ENCODE data around the gene SYDE1.

Gene SYDE1

DNA sequence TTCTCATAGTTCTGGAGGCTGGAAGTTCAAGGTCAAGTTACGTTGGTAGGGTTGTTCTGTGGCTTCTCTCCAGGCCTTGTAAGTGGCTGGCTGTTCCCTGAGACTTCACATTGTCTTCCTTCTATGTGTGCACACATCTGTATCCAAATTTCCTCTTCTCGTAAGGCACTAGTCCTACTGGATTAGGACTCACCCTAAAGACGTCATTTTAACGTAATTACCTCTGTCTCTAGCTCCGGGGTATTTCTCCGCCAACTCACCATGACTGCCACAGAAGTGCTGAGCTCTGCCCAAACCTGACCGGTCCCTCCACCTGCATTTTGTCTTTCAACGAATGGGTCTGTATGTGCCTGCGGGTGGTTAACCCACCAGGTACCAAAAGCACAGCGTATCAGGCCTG is 8.7 kb upstream of the SYDE1 start:
- ChIA-PET CTCF (interaction anchor here (1.0 to 1.1 kb wide), 2 partner anchors 56 to 60 kb away, joined by 3 to 4 read pairs; no protein-coding TSS in a partner anchor), POLR2A (no interaction called here)
- TF ChIP-seq CTCF (IDR thresholded peaks at IDR 0.05; ENCODE audit: insufficient read depth, low read length, missing control alignments), result no peak
- no peak for DNase-seq (ENCODE audit: low read depth, low spot score)
- no peak overlapping the region for H3K4me3 ChIP-seq (ENCODE audit: low read depth, low read length)

GRCh38 chr19:15099017-15099582 is 8.1 kb upstream of the SYDE1 start:
- no peak for DNase-seq (ENCODE audit: low read depth, low spot score)
- ChIA-PET CTCF (interaction anchor here (1.0 to 8.3 kb wide), 6 partner anchors 8 to 60 kb away, joined by 3 to 73 read pairs (median 13); no protein-coding TSS in a partner anchor), POLR2A (no interaction called here)
- TF ChIP-seq CTCF (IDR thresholded peaks at IDR 0.05; ENCODE audit: insufficient read depth, low read length, missing control alignments), result no peak
- no peak overlapping the region for H3K4me3 ChIP-seq (ENCODE audit: low read depth, low read length)

GRCh38 chr19:15101479-15102082 is 5.6 kb upstream of the SYDE1 start:
- TF ChIP-seq CTCF (IDR thresholded peaks at IDR 0.05; ENCODE audit: insufficient read depth, low read length, missing control alignments), result peak; percentile 67
- H3K4me3 ChIP-seq (ENCODE audit: low read depth, low read length), result no peak overlapping the region
- ChIA-PET CTCF (interaction anchor here (0.7 to 8.3 kb wide), 28 partner anchors 10 to 988 kb away, joined by 3 to 73 read pairs (median 4); partner anchors contain the start of gene OR1I1), POLR2A (no interaction called here)
- DNase-seq (ENCODE audit: low read depth, low spot score), result no peak

DNA sequence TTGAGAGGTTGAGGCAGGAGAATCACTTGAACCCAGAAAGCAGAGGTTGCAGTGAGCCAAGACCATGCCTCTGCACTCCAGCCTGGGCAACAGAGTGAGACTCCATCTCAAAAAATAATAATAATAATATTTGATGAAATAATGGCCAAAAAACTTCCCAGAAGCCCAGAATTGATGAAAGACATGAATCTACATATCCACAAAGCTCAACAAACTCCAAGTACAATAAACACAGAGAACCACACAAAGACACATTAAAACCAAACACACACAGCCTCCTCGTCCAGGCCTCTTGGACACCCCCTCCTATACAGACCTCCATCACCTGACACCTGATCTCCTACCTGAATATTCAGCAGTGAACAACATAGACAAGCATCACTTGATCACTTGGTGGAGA is 3.2 kb upstream of the SYDE1 start:
- TF ChIP-seq CTCF (IDR thresholded peaks at IDR 0.05; ENCODE audit: insufficient read depth, low read length, missing control alignments), result no peak
- no peak overlapping the region for H3K4me3 ChIP-seq (ENCODE audit: low read depth, low read length)
- ChIA-PET POLR2A (no interaction called here), CTCF (interaction anchor here (0.8 to 8.3 kb wide), 5 partner anchors 9 to 455 kb away, joined by 3 to 73 read pairs (median 20); no protein-coding TSS in a partner anchor)
- DNase-seq (ENCODE audit: low read depth, low spot score), result no peak

GRCh38 chr19:15104411-15104810 is 2.8 kb upstream of the SYDE1 start:
- ChIA-PET POLR2A (no interaction called here), CTCF (interaction anchor here (0.8 to 8.3 kb wide), 4 partner anchors 8 to 454 kb away, joined by 3 to 73 read pairs (median 12); no protein-coding TSS in a partner anchor)
- H3K4me3 ChIP-seq (ENCODE audit: low read depth, low read length), result no peak overlapping the region
- TF ChIP-seq CTCF (IDR thresholded peaks at IDR 0.05; ENCODE audit: insufficient read depth, low read length, missing control alignments), result no peak
- no peak for DNase-seq (ENCODE audit: low read depth, low spot score)

DNA sequence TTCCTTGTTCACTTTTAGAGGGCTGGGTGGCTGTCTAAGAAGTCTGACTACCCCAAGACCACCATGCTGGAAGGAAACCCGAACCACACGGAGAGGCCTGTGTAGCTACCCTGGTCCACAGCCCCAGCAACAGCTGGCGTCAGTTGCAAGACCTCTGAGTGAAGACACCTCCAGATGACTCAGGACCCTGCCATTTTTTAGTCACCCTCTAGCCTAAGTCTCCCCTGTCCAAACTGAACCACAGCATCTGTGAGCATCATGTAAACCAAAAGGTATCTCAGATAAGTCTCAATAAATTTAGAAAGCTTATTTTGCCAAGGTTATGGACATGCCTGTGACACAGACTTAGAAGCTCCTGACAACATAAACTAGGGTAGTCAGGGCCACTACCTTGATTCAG is 2.2 kb upstream of the SYDE1 start:
- H3K4me3 ChIP-seq (ENCODE audit: low read depth, low read length), result no peak overlapping the region
- DNase-seq (ENCODE audit: low read depth, low spot score), result no peak
- TF ChIP-seq CTCF (IDR thresholded peaks at IDR 0.05; ENCODE audit: insufficient read depth, low read length, missing control alignments), result no peak
- ChIA-PET CTCF (interaction anchor here (5.1 to 8.3 kb wide), 2 partner anchors 14 to 454 kb away, joined by 20 to 73 read pairs; no protein-coding TSS in a partner anchor), POLR2A (no interaction called here)

Data from AG04449 (cell line).